ENCODE data around the gene HLX.

DNA sequence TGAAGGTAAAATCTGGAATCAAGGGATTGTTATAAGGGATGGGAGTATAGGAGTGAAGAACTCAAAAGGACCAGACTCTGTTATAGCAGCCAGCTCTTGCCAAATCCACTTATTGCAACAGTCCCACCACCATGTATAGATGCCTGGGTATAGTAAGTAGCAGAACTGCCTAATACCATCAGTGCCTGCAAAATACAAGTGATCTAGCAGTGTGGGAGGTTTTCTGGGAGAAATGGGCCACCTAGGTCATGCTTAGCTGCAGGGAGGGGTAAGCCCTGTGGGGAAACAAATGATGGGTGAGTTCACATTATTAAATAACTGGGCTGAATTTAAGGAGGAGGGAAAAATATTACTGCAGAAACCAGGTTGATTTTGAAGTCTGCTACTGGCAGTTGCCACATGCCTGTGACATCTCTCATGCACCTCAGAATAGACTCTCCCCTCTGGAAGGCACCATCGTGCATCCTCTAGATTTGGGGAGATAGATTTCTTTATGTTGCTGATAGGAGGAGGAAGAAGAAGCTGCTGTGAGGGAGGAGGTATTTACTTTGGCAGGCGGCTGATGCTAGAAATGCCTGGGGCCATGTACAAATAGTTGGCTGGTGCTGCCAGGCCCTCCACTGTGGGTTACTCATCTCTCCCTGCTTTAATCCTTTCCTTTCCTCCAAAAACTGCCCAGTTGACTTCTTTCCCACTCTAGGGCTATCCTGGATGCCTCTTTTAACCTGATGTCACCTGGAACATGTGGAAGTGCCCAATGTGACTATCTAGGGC, 27.5 kb downstream of the HLX start:
- TF ChIP-seq, protein P1, sequence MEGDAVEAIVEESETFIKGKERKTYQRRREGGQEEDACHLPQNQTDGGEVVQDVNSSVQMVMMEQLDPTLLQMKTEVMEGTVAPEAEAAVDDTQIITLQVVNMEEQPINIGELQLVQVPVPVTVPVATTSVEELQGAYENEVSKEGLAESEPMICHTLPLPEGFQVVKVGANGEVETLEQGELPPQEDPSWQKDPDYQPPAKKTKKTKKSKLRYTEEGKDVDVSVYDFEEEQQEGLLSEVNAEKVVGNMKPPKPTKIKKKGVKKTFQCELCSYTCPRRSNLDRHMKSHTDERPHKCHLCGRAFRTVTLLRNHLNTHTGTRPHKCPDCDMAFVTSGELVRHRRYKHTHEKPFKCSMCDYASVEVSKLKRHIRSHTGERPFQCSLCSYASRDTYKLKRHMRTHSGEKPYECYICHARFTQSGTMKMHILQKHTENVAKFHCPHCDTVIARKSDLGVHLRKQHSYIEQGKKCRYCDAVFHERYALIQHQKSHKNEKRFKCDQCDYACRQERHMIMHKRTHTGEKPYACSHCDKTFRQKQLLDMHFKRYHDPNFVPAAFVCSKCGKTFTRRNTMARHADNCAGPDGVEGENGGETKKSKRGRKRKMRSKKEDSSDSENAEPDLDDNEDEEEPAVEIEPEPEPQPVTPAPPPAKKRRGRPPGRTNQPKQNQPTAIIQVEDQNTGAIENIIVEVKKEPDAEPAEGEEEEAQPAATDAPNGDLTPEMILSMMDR (IDR thresholded peaks at IDR 0.05; ENCODE audit: poor library complexity, severe bottlenecking): no peak
- no peak for TF ChIP-seq EP300 (conservative IDR thresholded peaks at IDR 0.05; ENCODE audit: poor library complexity, severe bottlenecking)

Measured in neural cell (in vitro differentiated cells).